Gastroesophageal sphincter (tissue), 3 donors: ENCODE results near the gene CTXND1.

Experiments
- CTCF ChIP-seq, 4 experiments: fragments of 200-600 bp in 2 of 4; fragments of 450-650 bp in 2 of 4; sonication (generic) in 1 of 4; IDR thresholded peaks; one replicate each; pipeline ENCODE4 v1.5.1; 2017 to 2019; ENCODE audit warnings: antibody characterized with exemption in 4 of 4, mild to moderate bottlenecking in 2 of 4, moderate library complexity in 2 of 4
- EP300 ChIP-seq: sonication (generic); formaldehyde crosslinking; IDR thresholded peaks from one replicate; pipeline ENCODE4 v1.6.1; 2017; ENCODE audit warnings: antibody characterized with exemption, mild to moderate bottlenecking
- POLR2A ChIP-seq, 2 donors: fragments of 450-650 bp; IDR thresholded peaks; one replicate each; pipeline ENCODE4 v1.6.1; 2017; ENCODE audit warnings: antibody characterized with exemption in 2 of 2, mild to moderate bottlenecking in 2 of 2, moderate library complexity in 1 of 2
- POLR2AphosphoS5 ChIP-seq: sonication (generic); formaldehyde crosslinking; IDR thresholded peaks from one replicate; pipeline ENCODE4 v1.6.1; 2017; ENCODE audit warnings: antibody characterized with exemption

GRCh38 chr15:80170596-80170995 is 81.4 kb downstream of the CTXND1 start:
- TF ChIP-seq CTCF (IDR thresholded peaks at IDR 0.05) (no peak), POLR2A (IDR thresholded peaks at IDR 0.05) (no peak), POLR2AphosphoS5 (no peak), EP300 (no peak)
